Endothelial cell of umbilical vein (primary cell): ENCODE data around the gene LRWD1.

Source experiments
- CTCF ChIP-seq, 2 donors: IDR thresholded peaks; 1 replicate in 1 of 2; 2 replicates in 1 of 2; pipeline ENCODE4 v1.5.1; 2011; ENCODE audit warnings: low read length in 2 of 2, mild to moderate bottlenecking in 2 of 2, moderate library complexity in 2 of 2, control low read depth in 1 of 2, inconsistent platforms in 1 of 2, low read depth in 1 of 2; ENCODE audit not compliant: insufficient read depth in 1 of 2; ENCODE audit errors: extremely low read depth in 1 of 2
- EZH2 ChIP-seq: IDR thresholded peaks from 2 replicates; pipeline ENCODE4 v1.6.1; 2012; ENCODE audit warnings: borderline replicate concordance, low read depth, mild to moderate bottlenecking, moderate library complexity, low read length, inconsistent platforms; ENCODE audit not compliant: severe bottlenecking
- FOS ChIP-seq: IDR thresholded peaks from 2 replicates; pipeline ENCODE4 v1.6.1; 2011; ENCODE audit warnings: mild to moderate bottlenecking, low read length, moderate library complexity, borderline replicate concordance; ENCODE audit not compliant: insufficient read depth
- MAX ChIP-seq: IDR thresholded peaks from 2 replicates; pipeline ENCODE4 v1.6.1; 2011; ENCODE audit not compliant: insufficient read depth, insufficient read length
- MYC ChIP-seq: IDR thresholded peaks from one replicate; pipeline ENCODE4 v1.6.1; 2011; ENCODE audit warnings: mild to moderate bottlenecking, low read depth, low read length
- POLR2A ChIP-seq: IDR thresholded peaks from 2 replicates; pipeline ENCODE4 v1.6.1; 2012; ENCODE audit warnings: low read depth, mild to moderate bottlenecking, control low read depth, low read length
- POLR2AphosphoS5 ChIP-seq: IDR thresholded peaks from 2 replicates; pipeline ENCODE4 v1.6.1; 2012; ENCODE audit warnings: low read depth, mild to moderate bottlenecking, control low read depth, low read length, moderate library complexity; ENCODE audit not compliant: insufficient read depth

- TF ChIP-seq CTCF (IDR thresholded peaks at IDR 0.05; ENCODE audit: extremely low read depth in 1 of 2, insufficient read depth in 1 of 2, low read depth in 1 of 2, low read length in 2 of 2) (no peak), EZH2 (no peak), MYC (no peak), MAX (no peak), FOS (no peak), POLR2AphosphoS5 (no peak), POLR2A (no peak)
Observed at GRCh38 chr7:102468478-102469350, 3.9 kb downstream of the LRWD1 start.
